GOT3 (cell line): Measurements from ENCODE around the gene IRGM.
"Not testable (repeated sequence)": the region's sequence is repeated elsewhere in the genome, so short reads cannot be mapped to it uniquely, and the experiment has no call there.

Experiments used
- DNase-seq: peaks from one replicate; lab custom pipeline; 2025; ENCODE audit warnings: mixed read lengths; lab: John Stamatoyannopoulos, UW

The IRGM gene, protein sequence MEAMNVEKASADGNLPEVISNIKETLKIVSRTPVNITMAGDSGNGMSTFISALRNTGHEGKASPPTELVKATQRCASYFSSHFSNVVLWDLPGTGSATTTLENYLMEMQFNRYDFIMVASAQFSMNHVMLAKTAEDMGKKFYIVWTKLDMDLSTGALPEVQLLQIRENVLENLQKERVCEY

GRCh38 chr5:150846308-150846653 lies at the start of gene IRGM:
Gene IRGM (plus strand): TSS chr5:150846521. CDS start chr5:150848124, 1,603 bp downstream.
- DNase-seq: not testable (repeated sequence)

DNA sequence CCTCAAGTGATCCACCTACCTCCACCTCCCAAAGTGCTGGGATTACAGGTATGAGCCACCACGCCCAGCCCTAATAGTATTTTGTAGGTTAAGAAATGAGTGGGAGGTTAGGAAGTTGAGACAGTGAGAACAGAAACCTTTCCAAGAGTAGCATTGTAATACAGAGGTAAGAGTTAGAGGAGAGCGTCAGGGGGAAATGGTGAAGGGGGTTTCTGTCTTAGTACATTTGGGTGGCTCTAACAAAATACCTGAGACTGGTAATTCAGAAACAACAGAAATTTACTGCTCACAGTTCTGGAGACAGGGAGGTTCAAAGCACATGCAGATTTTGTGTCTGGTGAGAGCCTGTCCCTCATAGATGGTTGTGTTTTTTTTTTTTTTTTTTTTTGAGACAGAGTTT lies 48.9 kb upstream of the IRGM start:
- DNase-seq: no peak

DNA sequence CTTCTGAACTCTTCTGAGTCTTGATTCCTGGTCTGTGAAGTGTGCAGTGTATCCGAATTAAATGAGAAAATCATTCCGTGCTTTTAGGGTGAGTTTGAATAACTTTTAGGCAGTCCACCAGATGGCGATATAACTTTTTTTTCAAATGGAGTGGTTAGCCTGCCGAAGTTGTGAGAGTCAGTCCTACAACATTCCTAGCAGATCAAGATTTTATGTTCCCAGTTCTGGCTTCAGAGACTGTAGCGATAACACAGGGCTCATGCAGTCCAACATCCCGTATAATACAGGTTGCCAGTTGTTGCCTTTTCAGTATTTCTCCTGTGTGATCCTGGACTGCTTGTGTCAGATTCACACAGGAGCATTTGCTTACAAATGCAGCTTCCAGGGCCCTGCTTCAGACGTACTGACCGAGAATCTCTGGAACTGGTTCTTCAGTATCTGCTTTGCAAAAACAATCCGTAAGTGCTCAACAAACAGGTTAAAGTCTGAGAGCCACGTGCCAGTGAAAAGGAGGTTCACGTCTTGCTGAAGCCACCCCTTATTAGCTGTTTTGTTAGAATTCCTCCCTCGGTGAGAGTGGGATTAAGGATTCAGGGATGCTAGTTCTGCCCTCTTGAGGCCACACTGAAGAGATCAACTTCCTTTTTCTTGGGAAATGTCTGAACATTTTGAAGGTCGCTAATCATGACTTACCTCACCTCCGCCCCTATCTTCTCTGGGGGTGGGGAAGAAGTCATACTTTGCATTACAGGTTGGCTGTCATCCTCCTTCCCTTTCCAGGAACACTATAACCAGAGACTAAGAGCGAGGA lies 45.0 kb upstream of the IRGM start:
- DNase-seq: no peak

GRCh38 chr5:150804388-150804787 lies 41.9 kb upstream of the IRGM start:
- DNase-seq: no peak

DNA sequence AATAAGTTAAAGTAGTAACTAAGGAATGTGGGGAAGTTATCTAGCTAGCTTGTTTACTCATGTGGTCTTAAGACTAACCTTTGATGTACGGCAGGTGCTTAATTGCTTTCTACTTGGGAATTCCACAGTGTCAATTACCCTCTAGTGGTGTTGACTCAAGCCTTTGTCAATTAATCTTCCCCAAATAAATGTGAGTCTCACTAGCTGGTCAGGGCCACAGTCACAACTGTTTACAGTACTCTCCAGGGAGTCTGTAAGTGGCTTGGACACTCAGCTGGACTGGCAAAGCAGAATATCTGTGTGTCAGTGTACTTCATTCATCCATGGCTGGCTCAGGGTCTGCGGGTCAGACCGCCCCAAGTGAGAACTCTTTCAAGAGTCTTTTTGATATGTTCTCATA lies 37.0 kb upstream of the IRGM start:
- no peak for DNase-seq

- no peak for DNase-seq
These were observed 31.3 kb upstream of the IRGM start for GRCh38 chr5:150815010-150815409.

DNA sequence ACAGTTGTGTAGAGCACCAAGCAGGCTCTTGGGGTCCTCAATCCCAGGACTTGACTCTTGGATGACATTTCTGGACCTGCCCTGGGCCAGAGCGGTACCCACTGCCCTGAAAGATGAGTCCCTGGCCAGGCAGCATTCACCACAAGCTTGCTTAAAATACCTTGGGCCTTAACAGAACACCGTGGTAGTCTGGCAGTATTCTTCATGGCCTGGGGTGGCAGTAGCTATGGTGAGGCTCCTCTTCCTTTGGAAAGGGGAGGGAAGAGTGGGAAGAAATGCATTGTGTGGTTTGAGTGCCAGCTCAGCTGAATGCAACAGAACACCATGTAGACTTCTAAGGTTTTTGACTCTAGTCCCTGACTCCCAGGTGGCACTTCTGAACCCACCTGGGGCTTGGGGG lies 29.4 kb upstream of the IRGM start:
- no peak for DNase-seq

- no peak for DNase-seq
These were observed 16.6 kb upstream of the IRGM start for GRCh38 chr5:150829744-150830143.

DNA sequence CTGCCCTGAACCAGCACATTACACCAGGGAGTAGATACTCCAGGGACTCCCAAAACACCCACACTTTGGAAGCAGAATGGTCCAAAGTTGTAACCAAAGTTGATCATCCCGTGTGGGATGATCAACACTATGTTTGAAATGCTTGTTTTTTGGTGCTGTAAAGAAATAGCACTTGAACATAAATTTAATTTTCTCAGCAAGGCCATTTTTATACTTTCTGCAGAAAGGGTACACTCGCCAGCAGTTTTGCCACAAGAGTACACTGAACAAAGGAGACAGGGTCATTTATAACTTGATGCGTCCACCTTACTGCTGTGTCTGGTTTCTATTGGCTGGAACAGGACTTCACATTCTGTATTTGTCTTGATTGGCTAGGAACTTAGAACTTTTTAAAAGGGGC lies 14.5 kb upstream of the IRGM start:
- not testable (repeated sequence) for DNase-seq

- DNase-seq: no peak
These were observed 10.3 kb upstream of the IRGM start for GRCh38 chr5:150836064-150836463.

GRCh38 chr5:150836703-150837102 lies 9.6 kb upstream of the IRGM start:
- no peak for DNase-seq

DNA sequence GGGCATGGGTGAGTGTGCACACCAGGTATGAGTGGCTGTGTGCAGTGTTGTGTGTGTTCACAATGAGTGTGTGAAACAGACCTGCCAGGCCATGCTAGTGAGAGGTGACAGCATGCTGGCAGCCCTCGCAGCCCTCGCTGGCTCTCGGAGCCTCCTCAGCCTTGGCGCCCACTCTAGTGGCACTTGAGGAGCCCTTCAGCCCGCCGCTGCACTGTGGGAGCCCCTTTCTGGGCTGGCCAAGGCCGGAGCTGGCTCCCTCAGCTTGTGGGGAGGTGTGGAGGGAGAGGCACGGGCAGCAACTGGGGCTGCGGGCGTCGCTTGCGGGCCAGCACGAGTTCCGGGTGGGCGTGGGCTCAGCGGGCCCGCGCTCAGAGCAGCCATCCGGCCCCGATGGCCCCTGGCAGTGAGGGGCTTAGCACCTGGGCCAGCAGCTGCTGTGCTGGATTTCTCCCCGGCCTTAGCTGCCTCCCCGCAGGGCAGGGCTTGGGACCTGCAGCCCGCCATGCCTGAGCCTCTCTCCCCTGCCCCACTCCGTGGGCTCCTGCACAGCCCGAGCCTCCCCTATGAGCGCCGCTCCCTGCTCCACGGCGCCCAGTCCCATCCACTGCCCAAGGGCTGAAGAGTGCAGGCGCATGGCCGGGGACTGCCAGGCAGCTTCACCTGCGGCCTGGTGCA lies 999 bp upstream of the IRGM start:
- not testable (repeated sequence) for DNase-seq

GRCh38 chr5:150846654-150847333 lies 473 bp downstream of the IRGM start:
- DNase-seq: peak; percentile 16

GRCh38 chr5:150847334-150847695 lies 994 bp downstream of the IRGM start:
- no peak for DNase-seq

GRCh38 chr5:150848271-150848670 lies 1.9 kb downstream of the IRGM start:
- DNase-seq: no peak

DNA sequence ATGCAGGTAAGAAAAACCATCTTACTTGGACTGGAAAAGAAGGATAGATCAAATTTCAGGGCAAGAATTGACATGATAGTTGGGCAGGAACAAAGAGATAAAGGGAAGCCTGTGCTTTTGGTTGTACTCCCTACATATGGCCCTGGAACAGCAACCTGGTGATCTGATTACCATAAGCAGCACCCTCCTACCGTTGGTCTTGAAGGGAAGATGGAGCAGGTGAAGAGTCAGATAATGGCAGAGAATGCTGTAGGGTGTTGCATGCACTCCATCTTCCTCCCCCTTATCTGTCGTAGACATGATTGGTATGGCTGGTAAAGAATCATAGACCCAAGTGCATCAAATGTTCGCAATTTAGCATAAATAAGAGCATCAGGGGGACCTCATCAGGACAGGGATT lies 4.7 kb downstream of the IRGM start:
- DNase-seq: no peak

GRCh38 chr5:150853561-150853960 lies 7.2 kb downstream of the IRGM start:
- no peak for DNase-seq

GRCh38 chr5:150856700-150857099 lies 10.4 kb downstream of the IRGM start:
- not testable (repeated sequence) for DNase-seq

- no peak for DNase-seq
These were observed 14.0 kb downstream of the IRGM start for GRCh38 chr5:150860246-150860821.

GRCh38 chr5:150862070-150862469 lies 15.7 kb downstream of the IRGM start:
- DNase-seq: no peak

DNA sequence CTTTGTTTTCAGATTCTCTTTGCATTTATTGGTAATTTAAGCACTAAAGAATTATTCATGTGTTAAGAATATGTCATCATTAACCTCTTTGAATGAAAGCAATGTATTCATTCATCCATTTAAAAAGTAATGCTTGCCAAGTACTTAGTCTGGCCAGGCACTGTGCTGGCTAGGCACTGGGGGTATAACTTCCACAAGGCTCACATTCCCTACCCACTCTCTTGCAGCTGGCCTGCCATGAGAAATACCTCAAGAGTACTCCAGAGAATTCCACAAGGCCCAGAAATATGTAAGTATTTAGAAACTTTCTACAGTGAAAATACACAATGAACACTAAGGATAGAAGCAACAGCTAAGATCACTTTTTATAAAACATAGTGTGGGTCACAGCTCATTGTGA lies 33.0 kb downstream of the IRGM start:
- DNase-seq: no peak
